ENCODE results near the gene MARCKSL1. TPM values are rescaled to one million over a fixed set of nuclear protein-coding genes. Genes with fewer than 3 reads are reported as not detected.
A peak's percentile ranks its signal among the peaks of the same experiment; 100 is the strongest.

MARCKSL1 gene
- total and polyA plus RNA-seq, 2 donors (not counting 1 experiment from before 2014, with no cell fraction given) = 73.2 to 106 TPM

DNA sequence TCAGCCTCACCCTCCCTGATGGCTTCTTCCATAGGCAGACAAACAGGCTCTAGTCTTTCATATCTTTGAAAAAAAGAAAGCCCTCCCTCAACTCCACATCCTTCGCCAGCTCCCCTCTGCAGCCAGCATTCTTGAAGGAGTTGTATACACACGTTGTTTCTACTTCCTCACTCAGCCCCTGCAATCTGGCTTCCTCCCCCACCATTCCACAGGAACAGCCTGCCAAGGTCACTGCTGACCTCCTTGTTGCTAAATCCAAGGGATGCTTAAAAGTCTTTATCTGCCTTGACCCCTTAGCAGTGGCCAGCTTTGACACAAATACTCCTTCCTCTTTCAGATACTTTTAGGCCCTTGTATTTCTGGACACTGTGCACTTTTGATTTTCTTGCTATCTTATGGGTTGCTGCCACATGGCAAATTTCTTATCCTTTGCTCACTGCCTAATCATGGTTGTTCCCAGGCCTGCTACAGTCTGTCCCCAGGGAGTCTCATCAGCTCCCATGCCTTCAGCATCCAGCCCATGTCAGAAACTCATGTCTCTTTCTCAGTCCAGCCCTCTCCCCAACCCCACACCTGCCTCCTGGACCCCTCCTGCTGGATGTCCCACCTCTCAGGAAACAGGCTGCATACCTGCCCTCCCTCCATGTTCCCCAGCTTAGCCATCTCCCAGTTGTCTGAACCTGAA lies 18.0 kb upstream of the MARCKSL1 start:
- Mint-ChIP-seq H3K27me3 (no peaks in the 10 kb centered on the region), H3K9me3 (ENCODE audit: insufficient read depth) (no peaks in the 10 kb centered on the region), H3K4me1 (peaks cover 22% of the 10 kb centered on the region), H3K4me3 (peak overlapping the region; percentile 67), H3K27ac (no peak overlapping the region)
- no peak for TF ChIP-seq EZH2 (IDR thresholded peaks at IDR 0.05; ENCODE audit: borderline replicate concordance, insufficient read depth, low read depth, low read length, poor library complexity, severe bottlenecking)
- TF ChIP-seq, protein P1, sequence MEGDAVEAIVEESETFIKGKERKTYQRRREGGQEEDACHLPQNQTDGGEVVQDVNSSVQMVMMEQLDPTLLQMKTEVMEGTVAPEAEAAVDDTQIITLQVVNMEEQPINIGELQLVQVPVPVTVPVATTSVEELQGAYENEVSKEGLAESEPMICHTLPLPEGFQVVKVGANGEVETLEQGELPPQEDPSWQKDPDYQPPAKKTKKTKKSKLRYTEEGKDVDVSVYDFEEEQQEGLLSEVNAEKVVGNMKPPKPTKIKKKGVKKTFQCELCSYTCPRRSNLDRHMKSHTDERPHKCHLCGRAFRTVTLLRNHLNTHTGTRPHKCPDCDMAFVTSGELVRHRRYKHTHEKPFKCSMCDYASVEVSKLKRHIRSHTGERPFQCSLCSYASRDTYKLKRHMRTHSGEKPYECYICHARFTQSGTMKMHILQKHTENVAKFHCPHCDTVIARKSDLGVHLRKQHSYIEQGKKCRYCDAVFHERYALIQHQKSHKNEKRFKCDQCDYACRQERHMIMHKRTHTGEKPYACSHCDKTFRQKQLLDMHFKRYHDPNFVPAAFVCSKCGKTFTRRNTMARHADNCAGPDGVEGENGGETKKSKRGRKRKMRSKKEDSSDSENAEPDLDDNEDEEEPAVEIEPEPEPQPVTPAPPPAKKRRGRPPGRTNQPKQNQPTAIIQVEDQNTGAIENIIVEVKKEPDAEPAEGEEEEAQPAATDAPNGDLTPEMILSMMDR (IDR thresholded peaks at IDR 0.05) = no peak
- intact Hi-C loops (cut with micrococcal nuclease) = loop anchor here (10.0 kb wide), 1 partner anchor 709 kb away; the partner anchor contains the start of gene PEF1
- Histone ChIP-seq H2AFZ (ENCODE audit: insufficient read depth, low read depth, low read length, poor library complexity, severe bottlenecking) (no peak overlapping the region), H3K36me3 (replicated peaks in 1 of 2; ENCODE audit: control extremely low read depth in 1 of 2, control insufficient read depth in 1 of 2, extremely low read depth in 1 of 2, insufficient read depth in 2 of 2, low read length in 1 of 2) (no peaks in the 10 kb centered on the region), H3K9me3 (ENCODE audit: control extremely low read depth in 1 of 3, control insufficient read depth in 2 of 3, insufficient read depth in 1 of 3, low read length in 2 of 3) (peaks cover 0 to 15% (median 4%) of the 10 kb centered on the region in 3 donors), H3K4me1 (ENCODE audit: control insufficient read depth in 2 of 2, insufficient read depth in 2 of 2, low read length in 2 of 2) (peaks cover 14 to 25% of the 10 kb centered on the region in 2 donors), H3K4me2 (replicated peaks; ENCODE audit: low read depth, low read length, poor library complexity, severe bottlenecking) (no peak overlapping the region), H3K4me3 (ENCODE audit: control extremely low read depth in 1 of 5, extremely low read depth in 1 of 5, insufficient read depth in 1 of 5, low read depth in 2 of 5, low read length in 4 of 5) (no peak overlapping the region), H4K20me1 (ENCODE audit: control insufficient read depth, insufficient read depth, low read length, poor library complexity, severe bottlenecking) (no peaks in the 10 kb centered on the region), H3K27ac (ENCODE audit: low read length in 2 of 2) (no peak overlapping the region), H3K9ac (ENCODE audit: low read length) (no peak overlapping the region), H3K27me3 (replicated peaks in 1 of 4; ENCODE audit: control extremely low read depth in 1 of 4, control insufficient read depth in 3 of 4, insufficient read depth in 4 of 4, low read length in 3 of 4) (no peaks in the 10 kb centered on the region), H3K79me2 (ENCODE audit: control insufficient read depth, insufficient read depth, low read length) (no peaks in the 10 kb centered on the region)
- ChIA-PET POLR2A (interaction anchor here (0.7 to 1.0 kb wide), 2 partner anchors 18 to 32 kb away, joined by 3 to 6 read pairs; partner anchors contain the start of gene MARCKSL1), CTCF (interaction anchor here (0.6 to 0.8 kb wide), 2 partner anchors 8 to 11 kb away, joined by 3 to 4 read pairs; no protein-coding TSS in a partner anchor)
- ATAC-seq (ENCODE audit: low read depth) (no peak), DNase-seq (no peak)
- 60% methylated on average over 2 of the region's 2 CpGs for WGBS (ENCODE audit: insufficient coverage)

DNA sequence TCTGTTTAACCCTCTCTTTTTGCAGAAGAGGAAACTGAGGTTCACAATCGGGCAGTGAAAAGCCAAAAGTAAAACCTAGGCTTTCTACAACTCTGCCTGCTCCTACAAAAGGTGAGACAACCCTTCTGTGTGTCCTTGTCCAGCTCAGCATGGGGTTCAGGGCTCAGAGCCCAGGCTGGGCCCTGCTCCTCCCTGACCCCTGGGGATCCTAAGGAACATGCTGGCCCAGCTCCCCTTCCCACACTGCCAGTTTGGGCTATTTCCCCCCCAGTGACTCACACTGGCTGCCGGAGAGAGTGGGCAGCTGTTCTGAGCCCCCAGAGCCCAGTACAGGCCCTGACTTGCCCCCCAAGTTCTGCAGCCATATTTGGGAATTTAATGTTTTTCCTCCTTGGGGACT lies 17.4 kb upstream of the MARCKSL1 start:
- peaks cover 24% of the 10 kb centered on the region for H3K4me1 Mint-ChIP-seq

More for the DNA sequence above, 17.4 kb upstream of the MARCKSL1 start:
- H3K27me3 ChIP-seq (replicated peaks in 1 of 4; ENCODE audit: control extremely low read depth in 1 of 4, control insufficient read depth in 3 of 4, insufficient read depth in 4 of 4, low read length in 3 of 4) = no peaks in the 10 kb centered on the region
- no peak overlapping the region for H3K27ac ChIP-seq (ENCODE audit: low read length in 2 of 2)
- DNase-seq (no peak), ATAC-seq (ENCODE audit: low read depth) (no peak)
- peaks cover 14 to 27% of the 10 kb centered on the region in 2 donors for H3K4me1 ChIP-seq (ENCODE audit: control insufficient read depth in 2 of 2, insufficient read depth in 2 of 2, low read length in 2 of 2)
- intact Hi-C loops (cut with micrococcal nuclease) = loop anchor here (10.0 kb wide), 1 partner anchor 709 kb away; the partner anchor contains the start of gene PEF1
- Mint-ChIP-seq H3K9me3 (ENCODE audit: insufficient read depth) (no peaks in the 10 kb centered on the region), H3K27ac (no peak overlapping the region), H3K27me3 (no peaks in the 10 kb centered on the region), H3K4me3 (peak overlapping the region; percentile 67)
- peaks cover 0 to 15% (median 4%) of the 10 kb centered on the region in 3 donors for H3K9me3 ChIP-seq (ENCODE audit: control extremely low read depth in 1 of 3, control insufficient read depth in 2 of 3, insufficient read depth in 1 of 3, low read length in 2 of 3)
- ChIA-PET CTCF (interaction anchor here (0.9 to 3.4 kb wide), 2 partner anchors 17 to 19 kb away, joined by 3 to 29 read pairs; partner anchors contain the start of gene MARCKSL1), POLR2A (interaction anchor here (1.0 kb wide), 1 partner anchor 17 kb away, joined by 3 read pairs; the partner anchor contains the start of gene MARCKSL1)
- TF ChIP-seq, protein P1 (IDR thresholded peaks at IDR 0.05) = no peak
- no peak for TF ChIP-seq EZH2 (IDR thresholded peaks at IDR 0.05; ENCODE audit: borderline replicate concordance, insufficient read depth, low read depth, low read length, poor library complexity, severe bottlenecking)
- H4K20me1 ChIP-seq (ENCODE audit: control insufficient read depth, insufficient read depth, low read length, poor library complexity, severe bottlenecking) = no peaks in the 10 kb centered on the region
- H3K79me2 ChIP-seq (ENCODE audit: control insufficient read depth, insufficient read depth, low read length) = no peaks in the 10 kb centered on the region
- H2AFZ ChIP-seq (ENCODE audit: insufficient read depth, low read depth, low read length, poor library complexity, severe bottlenecking) = no peak overlapping the region
- no peak overlapping the region for H3K9ac ChIP-seq (ENCODE audit: low read length)
- H3K36me3 ChIP-seq (replicated peaks in 1 of 2; ENCODE audit: control extremely low read depth in 1 of 2, control insufficient read depth in 1 of 2, extremely low read depth in 1 of 2, insufficient read depth in 2 of 2, low read length in 1 of 2) = no peaks in the 10 kb centered on the region
- no peak overlapping the region for H3K4me3 ChIP-seq (ENCODE audit: control extremely low read depth in 1 of 5, extremely low read depth in 1 of 5, insufficient read depth in 1 of 5, low read depth in 2 of 5, low read length in 4 of 5)
- no peak overlapping the region for H3K4me2 ChIP-seq (replicated peaks; ENCODE audit: low read depth, low read length, poor library complexity, severe bottlenecking)
- 79% methylated on average over 2 of the region's 2 CpGs for WGBS (ENCODE audit: insufficient coverage)

Measured in B cell (primary cell).